Activated CD8-positive, alpha-beta T cell treated with anti-CD3 and anti-CD28 coated beads, Interleukin-2, amount 10 ng/mL, durations not matched to agents 7 days and 5 days (primary cell): ENCODE results near the gene BEGAIN. TPM values are rescaled to one million over a fixed set of nuclear protein-coding genes. Genes with fewer than 3 reads are reported as not detected.

Experiments
- ATAC-seq: fragments of 150-1000 bp; cut with Tn5 transposase; one replicate; pipeline ENCODE4 v1.10.0; 2021; ENCODE audit warnings: moderate library complexity
- CTCF ChIA-PET: fragments of 350-600 bp; sonication (Branson Sonifier 250); formaldehyde crosslinking; loops from one replicate; lab custom pipeline; 2021; ENCODE audit warnings: antibody characterized with exemption; lab: Charles Lee
- POLR2A ChIA-PET: fragments of 350-600 bp; sonication (Branson Sonifier 250); formaldehyde crosslinking; loops from one replicate; lab custom pipeline; 2021; ENCODE audit warnings: antibody characterized with exemption; lab: Charles Lee
- DNase-seq: peaks from one replicate; pipeline ENCODE4 v3.0.0-alpha.2; 2020
- H3K27ac Mint-ChIP-seq: one replicate; pipeline ENCODE4 v1.8.0; 2021; ENCODE audit warnings: mild to moderate bottlenecking, mixed read lengths
- H3K27me3 Mint-ChIP-seq: one replicate; pipeline ENCODE4 v1.8.0; 2021; ENCODE audit warnings: low read depth, mixed read lengths
- H3K36me3 Mint-ChIP-seq: one replicate; pipeline ENCODE4 v1.8.0; 2021; ENCODE audit warnings: low read depth, mixed read lengths
- H3K4me1 Mint-ChIP-seq: one replicate; pipeline ENCODE4 v1.8.0; 2021; ENCODE audit warnings: low read depth, mixed read lengths
- H3K4me3 Mint-ChIP-seq: one replicate; pipeline ENCODE4 v1.8.0; 2021; ENCODE audit warnings: mild to moderate bottlenecking, mixed read lengths
- H3K9me3 Mint-ChIP-seq: one replicate; pipeline ENCODE4 v1.8.0; 2022; ENCODE audit warnings: mixed read lengths; ENCODE audit not compliant: insufficient read depth
- total RNA-seq, 2 experiments: library from RNA; stranded (reverse); gene quantifications; one replicate each; pipeline ENCODE4 v1.2.3, GENCODE V29; 2021

BEGAIN gene
- total RNA-seq, 2 experiments from 2014 or later, result 0.70 to 1.2 TPM

GRCh38 chr14:100585448-100586152 lies 1.6 kb downstream of the BEGAIN start:
- Mint-ChIP-seq H3K36me3 (no peaks in the 10 kb centered on the region), H3K4me1 (peaks cover 3% of the 10 kb centered on the region), H3K27ac (no peak overlapping the region), H3K27me3 (peaks cover 20% of the 10 kb centered on the region), H3K9me3 (no peaks in the 10 kb centered on the region), H3K4me3 (no peak overlapping the region)
- ATAC-seq (no peak), DNase-seq (no peak)
- ChIA-PET CTCF (interaction anchor here (1.3 kb wide), 1 partner anchor 60 kb away, joined by 5 read pairs; no protein-coding TSS in a partner anchor), POLR2A (no interaction called here)

GRCh38 chr14:100584056-100585031 lies 2.9 kb downstream of the BEGAIN start:
- DNase-seq, result no peak
- POLR2A ChIA-PET, result no interaction called here

GRCh38 chr14:100583245-100583644 lies 4.0 kb downstream of the BEGAIN start:
- H3K4me3 Mint-ChIP-seq, result no peak overlapping the region
- DNase-seq (no peak), ATAC-seq (no peak)
- no peaks in the 10 kb centered on the region for H3K9me3 Mint-ChIP-seq
- H3K4me1 Mint-ChIP-seq, result peaks cover 3% of the 10 kb centered on the region
- ChIA-PET CTCF (no interaction called here), POLR2A (no interaction called here)
- no peak overlapping the region for H3K27ac Mint-ChIP-seq
- H3K27me3 Mint-ChIP-seq, result peaks cover 12% of the 10 kb centered on the region
- no peaks in the 10 kb centered on the region for H3K36me3 Mint-ChIP-seq

More at GRCh38 chr14:100584056-100585031, 2.9 kb downstream of the BEGAIN start:
- peaks cover 15% of the 10 kb centered on the region for H3K27me3 Mint-ChIP-seq
- no peaks in the 10 kb centered on the region for H3K36me3 Mint-ChIP-seq
- H3K4me1 Mint-ChIP-seq, result peaks cover 3% of the 10 kb centered on the region
- no peak overlapping the region for H3K27ac Mint-ChIP-seq
- CTCF ChIA-PET, result interaction anchor here (0.6 to 1.3 kb wide), 2 partner anchors 61 to 201 kb away, joined by 3 to 5 read pairs; no protein-coding TSS in a partner anchor
- no peak for ATAC-seq
- no peak overlapping the region for H3K4me3 Mint-ChIP-seq
- no peaks in the 10 kb centered on the region for H3K9me3 Mint-ChIP-seq

GRCh38 chr14:100582496-100583165 lies 4.6 kb downstream of the BEGAIN start:
- H3K36me3 Mint-ChIP-seq, result no peaks in the 10 kb centered on the region

GRCh38 chr14:100581228-100582145 lies 5.7 kb downstream of the BEGAIN start:
- Mint-ChIP-seq H3K36me3 (no peaks in the 10 kb centered on the region), H3K4me3 (no peak overlapping the region), H3K9me3 (no peaks in the 10 kb centered on the region), H3K27me3 (peaks cover 5% of the 10 kb centered on the region), H3K27ac (no peak overlapping the region), H3K4me1 (peaks cover 3% of the 10 kb centered on the region)
- POLR2A ChIA-PET, result no interaction called here
- DNase-seq, result no peak
- CTCF ChIA-PET, result no interaction called here
- no peak for ATAC-seq

More at GRCh38 chr14:100582496-100583165, 4.6 kb downstream of the BEGAIN start:
- no peak overlapping the region for H3K4me3 Mint-ChIP-seq
- POLR2A ChIA-PET, result no interaction called here
- peaks cover 3% of the 10 kb centered on the region for H3K4me1 Mint-ChIP-seq
- CTCF ChIA-PET, result no interaction called here
- ATAC-seq, result no peak
- H3K9me3 Mint-ChIP-seq, result no peaks in the 10 kb centered on the region
- peaks cover 6% of the 10 kb centered on the region for H3K27me3 Mint-ChIP-seq
- H3K27ac Mint-ChIP-seq, result no peak overlapping the region
- DNase-seq, result no peak

GRCh38 chr14:100580316-100581227 lies 6.6 kb downstream of the BEGAIN start:
- no peak overlapping the region for H3K27ac Mint-ChIP-seq
- no peak overlapping the region for H3K4me3 Mint-ChIP-seq
- no peaks in the 10 kb centered on the region for H3K36me3 Mint-ChIP-seq
- CTCF ChIA-PET, result no interaction called here
- peaks cover 5% of the 10 kb centered on the region for H3K27me3 Mint-ChIP-seq
- no peak for DNase-seq
- no peaks in the 10 kb centered on the region for H3K4me1 Mint-ChIP-seq
- ATAC-seq, result no peak
- POLR2A ChIA-PET, result no interaction called here
- H3K9me3 Mint-ChIP-seq, result no peaks in the 10 kb centered on the region

GRCh38 chr14:100578552-100578951 lies 8.7 kb downstream of the BEGAIN start:
- H3K27ac Mint-ChIP-seq, result no peak overlapping the region
- no peaks in the 10 kb centered on the region for H3K4me1 Mint-ChIP-seq
- no peak for ATAC-seq
- no peaks in the 10 kb centered on the region for H3K9me3 Mint-ChIP-seq
- peaks cover 5% of the 10 kb centered on the region for H3K27me3 Mint-ChIP-seq
- no peak overlapping the region for H3K4me3 Mint-ChIP-seq
- no peak for DNase-seq
- CTCF ChIA-PET, result no interaction called here
- POLR2A ChIA-PET, result no interaction called here
- H3K36me3 Mint-ChIP-seq, result no peaks in the 10 kb centered on the region

GRCh38 chr14:100577986-100578431 lies 9.2 kb downstream of the BEGAIN start:
- no peak for ATAC-seq
- POLR2A ChIA-PET, result no interaction called here
- Mint-ChIP-seq H3K4me1 (no peaks in the 10 kb centered on the region), H3K27me3 (peaks cover under 1% of the 10 kb centered on the region), H3K9me3 (no peaks in the 10 kb centered on the region), H3K27ac (no peak overlapping the region), H3K36me3 (no peaks in the 10 kb centered on the region), H3K4me3 (no peak overlapping the region)
- DNase-seq, result no peak
- CTCF ChIA-PET, result no interaction called here

- ATAC-seq, result no peak
- CTCF ChIA-PET, result no interaction called here
- DNase-seq, result no peak
- Mint-ChIP-seq H3K27me3 (peaks cover 5% of the 10 kb centered on the region), H3K27ac (no peak overlapping the region), H3K9me3 (no peaks in the 10 kb centered on the region), H3K4me1 (peaks cover 3% of the 10 kb centered on the region), H3K36me3 (no peaks in the 10 kb centered on the region), H3K4me3 (no peak overlapping the region)
- POLR2A ChIA-PET, result no interaction called here
Measured at GRCh38 chr14:100577321-100577985, 9.8 kb downstream of the BEGAIN start.
